ENCODE measurements around the gene SGCB. TPM values are rescaled to one million over a fixed set of nuclear protein-coding genes. Genes with fewer than 3 reads are reported as not detected.
"Not testable (repeated sequence)": the region's sequence is repeated elsewhere in the genome, so short reads cannot be mapped to it uniquely, and the experiment has no call there.

The SGCB gene
- polyA plus RNA-seq (ENCODE audit: insufficient read depth in 1 of 5, insufficient read length in 5 of 5, low replicate concordance in 1 of 5): 10 to 100 TPM; 30.4 to 46.9 (median 41.7) TPM
- long read RNA-seq, donor 1, full-length matches to known transcripts: 24 of 30 reads
- long read RNA-seq, donor 1, partial matches to known transcripts: 6 of 30 reads
- long read RNA-seq, donor 1, other reads (novel, unspliced or antisense): 0 of 30 reads
- long read RNA-seq, donor 2, full-length matches to known transcripts: 10 of 20 reads
- long read RNA-seq, donor 2, partial matches to known transcripts: 10 of 20 reads
- long read RNA-seq, donor 2, other reads (novel, unspliced or antisense): 0 of 20 reads
- long read RNA-seq, donor 3, full-length matches to known transcripts: 16 of 16 reads
- long read RNA-seq, donor 3, partial matches to known transcripts: 0 of 16 reads
- long read RNA-seq, donor 3, other reads (novel, unspliced or antisense): 0 of 16 reads
- long read RNA-seq, donor 4, full-length matches to known transcripts: 15 of 15 reads
- long read RNA-seq, donor 4, partial matches to known transcripts: 0 of 15 reads
- long read RNA-seq, donor 4, other reads (novel, unspliced or antisense): 0 of 15 reads
- long read RNA-seq, donor 5, full-length matches to known transcripts: 19 of 24 reads
- long read RNA-seq, donor 5, partial matches to known transcripts: 5 of 24 reads
- long read RNA-seq, donor 5, other reads (novel, unspliced or antisense): 0 of 24 reads
- long read RNA-seq, donor 6, full-length matches to known transcripts: 21 of 34 reads
- long read RNA-seq, donor 6, partial matches to known transcripts: 7 of 34 reads
- long read RNA-seq, donor 6, other reads (novel, unspliced or antisense): 6 of 34 reads
- long read RNA-seq, donor 7, full-length matches to known transcripts: 22 of 22 reads
- long read RNA-seq, donor 7, partial matches to known transcripts: 0 of 22 reads
- long read RNA-seq, donor 7, other reads (novel, unspliced or antisense): 0 of 22 reads
- long read RNA-seq, donor 8, full-length matches to known transcripts: 6 of 6 reads
- long read RNA-seq, donor 8, partial matches to known transcripts: 0 of 6 reads
- long read RNA-seq, donor 8, other reads (novel, unspliced or antisense): 0 of 6 reads

GRCh38 chr4:52038103-52038912 is at the start of gene SGCB:
SGCB (minus strand) TSS chr4:52038299; CDS start chr4:52038259, 40 bp downstream.
- DNase-seq: peak in 1 of 2 donors; percentile 45

GRCh38 chr4:52086425-52086824 is 48.3 kb upstream of the SGCB start:
- not testable (repeated sequence) for DNase-seq

- no peak for DNase-seq
Observed at GRCh38 chr4:52081216-52081615, 43.1 kb upstream of the SGCB start.

GRCh38 chr4:52079659-52080058 is 41.6 kb upstream of the SGCB start:
- DNase-seq: no peak

GRCh38 chr4:52076731-52077130 is 38.6 kb upstream of the SGCB start:
- DNase-seq: no peak

GRCh38 chr4:52071791-52072546 is 33.9 kb upstream of the SGCB start:
- no peak for DNase-seq

GRCh38 chr4:52069571-52069970 is 31.5 kb upstream of the SGCB start:
- DNase-seq: no peak

- DNase-seq: no peak
Observed at GRCh38 chr4:52059372-52059771, 21.3 kb upstream of the SGCB start.

- DNase-seq: no peak
Observed at GRCh38 chr4:52058275-52058674, 20.2 kb upstream of the SGCB start.

GRCh38 chr4:52057196-52057595 is 19.1 kb upstream of the SGCB start:
- no peak for DNase-seq

GRCh38 chr4:52054254-52054653 is 16.2 kb upstream of the SGCB start:
- DNase-seq: no peak

GRCh38 chr4:52052475-52052780 is 14.3 kb upstream of the SGCB start:
- DNase-seq: no peak

GRCh38 chr4:52051615-52052474 is 13.7 kb upstream of the SGCB start:
- peak in 1 of 2 donors; percentile 39 for DNase-seq

- no peak for DNase-seq
Observed at GRCh38 chr4:52051213-52051614, 13.1 kb upstream of the SGCB start, which contains the start of gene SPATA18. SPATA18 (plus strand) TSS chr4:52051304; CDS start chr4:52051705, 401 bp downstream.

- DNase-seq: no peak
Observed at GRCh38 chr4:52049266-52049665, 11.2 kb upstream of the SGCB start.

- no peak for DNase-seq
Observed at GRCh38 chr4:52045028-52045427, 6.9 kb upstream of the SGCB start.

GRCh38 chr4:52037689-52038102 is 403 bp downstream of the SGCB start:
- DNase-seq: peak; percentile 47 to 50

GRCh38 chr4:52036886-52037530 is 1.1 kb downstream of the SGCB start:
- no peak for DNase-seq

GRCh38 chr4:52035190-52035589 is 2.9 kb downstream of the SGCB start:
- DNase-seq: no peak
